ENCODE results near the gene ARHGAP26.

Gene ARHGAP26

DNA sequence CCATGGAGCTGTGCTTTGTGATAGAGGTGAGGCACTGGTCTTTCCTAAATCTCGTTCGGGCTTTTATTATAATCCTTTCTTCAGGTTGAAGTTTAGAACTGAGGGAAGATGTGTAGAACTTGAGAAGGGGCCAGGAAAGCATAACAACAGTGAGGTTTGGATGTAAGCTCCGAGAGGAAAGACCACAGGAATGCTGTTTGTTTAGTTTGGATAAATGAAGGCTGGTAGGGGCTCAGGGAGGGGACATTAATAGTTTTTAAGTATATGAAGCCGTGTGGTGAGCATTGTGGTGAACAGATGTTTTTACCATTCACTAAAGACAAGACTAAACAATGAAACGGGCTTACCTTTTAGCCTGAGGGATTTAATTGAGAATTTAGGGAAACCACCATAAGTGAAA, 130.8 kb downstream of the ARHGAP26 start:
- no peak for DNase-seq (ENCODE audit: low read depth in 4 of 4, low spot score in 1 of 4)

DNA sequence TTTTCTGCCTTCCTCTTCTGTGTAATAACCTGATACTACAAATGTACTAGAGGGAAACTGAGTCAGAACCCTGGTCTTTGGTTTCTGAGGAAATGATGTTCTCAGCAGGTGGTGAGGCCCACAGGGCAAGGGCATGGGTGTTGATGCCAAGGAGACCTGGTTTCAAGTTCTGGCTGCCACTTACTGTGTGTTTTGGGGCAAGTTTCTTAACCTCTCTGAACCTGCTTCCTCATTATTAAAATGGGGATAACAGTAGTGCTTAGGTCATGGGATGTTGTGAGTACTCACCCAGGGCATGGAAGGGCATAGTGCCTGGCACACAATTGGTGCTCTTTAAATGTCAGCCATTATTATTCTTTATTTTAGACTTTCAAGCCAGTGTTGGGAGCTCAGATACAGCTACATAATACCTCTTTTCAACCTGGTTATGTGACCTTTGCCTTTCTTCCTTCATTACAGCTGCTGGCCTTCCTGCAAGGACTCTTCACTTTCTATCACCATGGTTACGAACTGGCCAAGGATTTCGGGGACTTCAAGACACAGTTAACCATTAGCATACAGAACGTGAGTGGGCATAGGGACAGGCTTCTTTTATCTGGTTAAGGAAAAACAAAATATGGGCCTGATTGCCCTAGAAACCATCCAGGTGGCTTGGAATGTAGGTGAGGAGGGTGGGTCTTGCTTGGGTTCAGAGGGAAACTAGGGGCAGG, 131.5 kb downstream of the ARHGAP26 start:
- no peak for DNase-seq (ENCODE audit: low read depth in 4 of 4, low spot score in 1 of 4)

DNA sequence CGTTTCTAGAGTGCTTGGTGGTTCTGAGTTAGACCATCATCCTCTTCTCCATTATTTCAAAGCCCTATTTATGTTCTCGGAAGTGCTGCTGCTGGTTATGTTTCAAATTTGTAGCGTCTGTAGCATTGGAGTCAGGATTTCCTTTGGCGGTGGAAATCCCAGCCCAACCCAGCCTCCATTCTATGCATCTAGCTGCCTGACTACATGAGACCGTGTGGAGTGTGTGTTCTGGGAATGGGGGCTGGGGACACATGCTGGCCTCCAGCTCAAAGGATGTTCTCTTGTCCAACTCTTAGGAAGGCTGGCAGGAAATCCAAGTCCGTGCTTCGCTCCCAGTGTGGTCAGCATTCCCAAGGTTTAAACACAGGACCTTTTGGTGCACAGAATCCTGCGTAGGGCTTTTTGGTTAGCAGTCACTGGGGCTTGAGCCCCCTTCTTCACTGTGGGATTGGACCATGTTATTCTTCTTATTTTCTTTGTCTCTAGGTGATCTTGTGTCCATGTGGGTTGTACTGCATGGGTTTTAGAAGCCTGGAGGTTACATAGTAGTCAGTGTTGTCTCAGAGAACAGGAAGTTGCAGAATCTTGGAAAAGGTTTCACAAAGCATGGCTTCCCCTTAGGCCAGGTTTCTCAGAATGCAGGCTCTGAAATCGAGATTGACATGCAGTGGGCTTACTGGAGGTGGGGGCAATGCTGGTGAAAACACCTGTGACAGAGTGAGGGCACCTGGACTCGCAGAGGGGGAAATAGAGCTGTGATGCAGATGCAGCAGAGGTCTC, 132.2 kb downstream of the ARHGAP26 start:
- no peak for DNase-seq (ENCODE audit: low read depth in 4 of 4, low spot score in 1 of 4)

DNA sequence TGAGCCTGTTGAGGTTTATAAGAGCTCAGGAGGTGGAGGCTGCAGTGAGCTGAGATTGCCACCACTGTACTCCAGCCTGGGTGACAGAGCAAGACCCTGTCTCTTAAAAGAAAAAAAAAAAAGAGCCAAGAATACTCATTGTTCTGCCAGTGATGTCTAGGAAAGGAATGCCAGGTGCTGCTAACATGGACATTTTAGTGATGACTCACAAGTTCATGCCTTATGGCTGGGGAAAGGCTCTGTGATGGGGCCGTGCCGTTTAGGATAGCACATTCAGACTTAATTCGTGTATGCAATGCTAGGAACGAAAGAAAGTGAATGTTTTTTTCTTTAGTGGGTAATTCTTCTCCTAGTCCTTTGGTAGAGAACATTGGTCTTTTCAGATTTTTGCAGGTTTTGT, 134.2 kb downstream of the ARHGAP26 start:
- DNase-seq (ENCODE audit: low read depth in 4 of 4, low spot score in 1 of 4) = no peak

DNA sequence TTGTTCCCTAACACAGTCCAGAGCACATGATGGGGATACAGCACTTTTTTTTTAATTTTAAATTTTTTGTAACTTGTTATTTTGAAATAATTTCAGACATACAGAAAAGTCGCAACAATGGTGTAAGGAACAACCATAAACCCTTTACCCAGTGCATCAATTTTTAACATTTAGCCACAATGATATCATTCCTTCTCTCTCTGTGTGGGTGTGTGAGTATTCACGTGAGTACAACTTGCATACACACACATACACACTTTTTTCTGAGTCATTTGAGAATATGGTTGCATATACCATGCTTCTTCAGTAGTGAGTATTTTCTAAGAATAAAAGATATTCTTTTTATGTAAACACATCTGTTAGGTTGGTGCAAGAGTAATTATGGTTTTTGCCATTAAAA, 135.2 kb downstream of the ARHGAP26 start:
- DNase-seq (ENCODE audit: low read depth in 4 of 4, low spot score in 1 of 4) = no peak

DNA sequence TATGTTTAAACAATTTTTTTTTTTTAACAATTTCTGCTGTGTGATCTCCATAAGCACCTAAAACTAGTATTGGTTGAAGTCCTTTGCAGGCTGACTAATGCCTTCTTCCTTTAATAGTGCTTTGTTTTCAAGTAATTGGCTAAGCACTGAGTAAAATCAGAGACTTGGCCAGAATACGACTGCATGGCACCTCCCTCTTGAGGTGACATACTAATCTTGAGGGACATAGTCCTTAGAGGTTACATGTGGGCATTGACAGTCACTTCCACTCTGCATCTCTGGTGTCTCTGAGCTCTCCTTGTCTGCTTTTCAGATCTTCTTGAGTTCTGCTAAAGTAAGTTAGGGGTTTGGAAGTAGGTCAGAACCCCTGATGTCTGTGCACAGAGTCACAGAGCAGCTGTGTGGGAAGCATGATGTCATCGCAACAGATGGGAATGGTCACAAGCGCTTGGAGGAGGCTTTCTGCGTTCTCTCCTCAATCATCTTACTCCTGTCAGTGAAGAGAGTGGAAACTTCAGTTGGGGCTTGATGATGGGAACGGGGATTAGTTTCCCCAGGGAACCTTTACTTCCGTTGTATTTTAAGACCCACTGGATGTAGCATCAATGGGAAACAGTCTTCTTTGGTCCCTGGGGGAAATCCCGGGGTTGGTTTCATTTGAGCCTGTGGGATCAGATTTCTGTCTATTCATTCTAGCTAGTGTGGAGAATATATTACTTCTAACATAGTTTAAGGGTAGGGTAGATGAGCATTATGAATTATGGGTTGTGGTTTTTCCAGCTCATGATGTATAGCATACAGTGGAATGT, 136.9 kb downstream of the ARHGAP26 start:
- DNase-seq (ENCODE audit: low read depth in 4 of 4, low spot score in 1 of 4) = no peak

DNA sequence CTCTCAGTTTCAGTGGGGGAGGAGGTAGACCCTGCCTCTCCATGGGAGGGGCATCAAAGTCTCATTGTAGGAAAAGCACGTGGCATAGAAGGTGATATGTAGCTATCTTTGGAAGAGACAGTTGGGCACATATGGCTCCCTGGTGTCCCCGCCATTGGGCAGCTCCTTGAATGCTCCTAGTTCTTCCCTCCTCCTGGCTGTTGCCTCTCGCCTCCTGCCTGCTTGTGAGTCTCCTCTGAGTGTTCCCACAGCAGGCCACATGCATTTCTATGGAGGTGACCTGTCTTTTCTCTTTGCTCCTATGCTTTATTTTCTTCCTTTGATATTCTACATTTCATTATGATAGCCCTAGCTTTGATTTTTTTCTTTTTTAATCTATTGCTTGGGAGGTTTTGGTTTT, 138.5 kb downstream of the ARHGAP26 start:
- DNase-seq (ENCODE audit: low read depth in 4 of 4, low spot score in 1 of 4) = no peak

DNA sequence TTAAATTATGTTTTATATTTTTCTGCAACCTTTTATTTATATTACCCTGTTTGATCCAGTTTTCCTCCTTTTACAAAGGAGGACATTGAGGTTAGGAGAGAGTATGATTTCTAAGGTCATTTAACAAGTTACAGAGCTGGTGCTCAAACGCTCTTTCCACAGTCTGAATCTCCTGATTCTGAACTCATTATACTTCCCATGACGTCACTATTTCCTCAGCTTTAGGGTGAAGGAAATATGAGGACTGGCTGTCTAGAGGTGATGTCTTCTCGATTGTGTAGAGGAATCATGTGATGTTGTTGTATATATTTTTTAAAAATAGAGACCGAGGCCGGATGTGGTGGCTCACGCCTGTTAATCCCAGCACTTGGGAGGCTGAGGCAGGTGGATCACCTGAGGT, 140.0 kb downstream of the ARHGAP26 start:
- no peak for DNase-seq (ENCODE audit: low read depth in 4 of 4, low spot score in 1 of 4)

DNA sequence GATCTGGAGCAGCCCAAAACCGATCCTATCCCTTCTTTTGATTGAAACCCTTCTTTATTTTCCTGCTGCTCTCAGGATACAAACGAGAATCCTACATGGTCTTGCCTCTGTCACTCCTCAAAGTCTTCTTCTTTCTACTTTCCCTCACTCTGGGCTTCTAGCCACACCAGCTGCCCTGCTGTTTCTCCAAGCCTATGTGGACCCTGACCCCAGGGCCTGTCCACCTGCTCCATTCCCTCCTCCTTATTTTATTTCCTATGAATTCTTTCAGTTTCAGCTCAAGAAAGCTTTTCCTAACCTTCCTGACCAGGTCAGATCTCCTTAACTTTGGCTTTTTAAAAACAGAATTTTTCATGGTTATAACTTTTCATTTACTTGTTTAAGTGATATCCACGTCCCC, 141.0 kb downstream of the ARHGAP26 start:
- DNase-seq (ENCODE audit: low read depth in 4 of 4, low spot score in 1 of 4) = no peak

DNA sequence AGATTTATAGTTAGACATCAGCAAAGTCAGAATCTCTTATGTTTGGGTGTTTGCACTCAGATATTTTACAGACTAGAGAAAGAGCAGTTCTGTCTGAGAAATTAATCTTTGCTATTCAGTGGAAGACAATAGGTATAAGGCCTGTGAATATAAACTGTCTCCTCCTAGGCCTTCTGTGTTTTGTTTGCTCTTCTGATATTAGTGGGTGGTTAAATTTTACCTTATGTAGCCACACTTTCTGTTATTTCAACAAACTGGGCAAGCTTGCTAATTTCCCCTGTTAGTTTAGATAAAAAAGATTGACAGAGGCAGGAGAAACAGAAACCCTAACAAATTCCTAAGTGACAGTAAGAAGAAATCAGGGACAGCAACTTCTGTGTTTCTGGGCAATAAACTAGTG, 141.6 kb downstream of the ARHGAP26 start:
- no peak for DNase-seq (ENCODE audit: low read depth in 4 of 4, low spot score in 1 of 4)

DNA sequence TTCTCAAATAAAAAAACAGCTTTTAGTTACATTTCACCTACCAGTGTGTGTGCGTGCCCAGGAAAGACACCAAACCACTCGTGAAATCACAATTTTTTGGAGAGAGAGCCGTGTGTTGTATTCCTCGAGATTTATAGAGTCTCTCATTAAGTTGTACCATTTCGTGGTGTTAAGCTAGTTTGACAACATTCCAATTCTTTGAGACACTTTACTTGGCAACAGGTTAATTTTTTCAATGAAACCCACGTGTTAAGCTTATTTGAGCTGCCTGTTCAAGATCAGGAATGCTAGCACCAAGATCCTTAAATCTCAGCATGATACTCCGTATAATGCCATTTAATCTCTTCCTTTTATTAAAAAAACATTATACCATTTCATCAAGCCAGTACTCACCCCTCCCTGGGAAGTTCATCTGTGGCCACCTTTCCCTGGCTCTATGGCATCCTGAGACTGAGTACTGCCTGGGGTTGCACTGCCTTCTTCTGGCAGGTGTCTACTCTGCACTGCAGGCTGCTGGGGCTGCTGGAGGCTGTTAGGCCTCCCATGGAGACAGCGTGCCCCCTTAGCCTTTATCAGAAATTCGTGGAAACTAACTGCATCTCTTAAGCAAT, 143.7 kb downstream of the ARHGAP26 start:
- DNase-seq (ENCODE audit: low read depth in 4 of 4, low spot score in 1 of 4) = no peak

DNA sequence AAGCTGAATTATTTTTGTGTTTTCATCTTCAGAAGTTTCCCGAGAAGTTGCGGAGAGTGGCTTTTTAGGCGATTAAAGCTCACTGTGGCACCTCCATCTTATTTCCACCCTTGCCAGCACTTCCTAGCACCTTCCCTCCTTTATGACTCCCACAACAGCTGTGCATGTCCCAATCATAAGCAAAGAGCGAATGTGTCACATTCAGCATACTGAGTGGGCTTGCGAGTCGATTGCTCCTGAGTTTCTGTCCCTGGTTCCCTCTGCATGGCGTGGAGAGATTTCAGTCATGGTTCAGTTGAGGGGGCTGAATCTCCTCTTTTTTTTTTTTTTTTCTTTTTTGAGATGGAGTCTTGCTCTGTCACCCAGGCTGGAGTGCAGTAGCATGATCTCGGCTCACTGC, 144.9 kb downstream of the ARHGAP26 start:
- DNase-seq (ENCODE audit: low read depth in 4 of 4, low spot score in 1 of 4) = no peak

DNA sequence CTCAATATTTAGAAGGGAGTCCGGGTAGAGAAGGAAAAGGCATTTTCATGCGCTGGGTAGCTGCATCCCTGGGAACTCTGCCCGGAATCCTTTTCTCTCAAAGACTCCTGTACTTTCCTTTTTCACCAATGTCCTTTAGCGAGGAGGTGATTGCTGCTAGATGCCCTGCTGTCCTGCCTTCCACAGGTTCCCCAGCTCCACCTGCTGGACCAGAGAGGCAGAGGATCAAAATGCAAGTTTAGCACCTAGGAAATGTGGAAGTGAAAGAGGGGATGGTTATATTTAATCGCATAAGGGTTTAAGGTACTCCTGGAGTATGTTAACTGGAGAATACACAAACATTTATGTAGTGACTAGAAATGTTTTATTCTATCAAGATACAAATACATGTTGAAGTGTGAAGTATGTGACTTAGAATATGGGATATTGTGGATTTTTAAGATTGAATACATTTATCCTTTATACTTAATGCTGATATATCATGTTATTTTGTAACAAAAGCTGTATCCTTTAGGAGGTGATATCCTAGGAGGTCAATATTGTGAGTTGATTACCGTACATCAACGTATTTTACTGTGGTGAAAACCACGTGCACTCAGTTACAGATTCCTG, 145.7 kb downstream of the ARHGAP26 start:
- no peak for DNase-seq (ENCODE audit: low read depth in 4 of 4, low spot score in 1 of 4)

DNA sequence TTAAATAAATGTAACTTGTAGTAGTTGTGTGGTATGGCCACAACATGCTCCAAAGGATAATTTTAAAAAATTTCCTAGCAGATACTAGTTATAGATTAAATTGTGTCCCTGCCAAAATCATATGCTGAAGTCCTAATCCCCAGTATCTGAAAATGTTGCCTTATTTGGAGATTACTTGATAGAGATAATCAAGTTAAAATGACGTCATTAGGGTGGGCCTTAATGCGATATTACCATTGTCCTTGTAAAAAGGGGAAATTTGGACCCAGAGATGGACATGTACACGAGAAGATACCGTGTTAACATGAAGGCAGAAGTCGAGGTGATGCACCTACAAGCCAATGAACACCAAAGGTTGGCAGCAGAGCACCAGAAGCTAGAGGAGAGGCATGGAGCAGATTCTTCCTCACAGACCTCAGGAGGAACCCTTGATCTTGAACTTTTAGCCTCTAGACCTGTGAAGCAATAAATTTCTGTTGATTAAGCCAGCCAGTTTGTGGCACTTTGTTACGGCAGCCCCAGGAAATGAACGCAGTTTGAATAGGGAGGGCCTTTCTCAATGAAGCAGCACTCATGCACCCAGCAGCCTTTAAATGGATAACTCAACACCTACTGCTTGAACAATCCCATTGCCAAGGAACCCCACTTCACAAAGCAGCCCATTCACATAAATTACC, 148.9 kb downstream of the ARHGAP26 start:
- DNase-seq (ENCODE audit: low read depth in 4 of 4, low spot score in 1 of 4) = no peak

DNA sequence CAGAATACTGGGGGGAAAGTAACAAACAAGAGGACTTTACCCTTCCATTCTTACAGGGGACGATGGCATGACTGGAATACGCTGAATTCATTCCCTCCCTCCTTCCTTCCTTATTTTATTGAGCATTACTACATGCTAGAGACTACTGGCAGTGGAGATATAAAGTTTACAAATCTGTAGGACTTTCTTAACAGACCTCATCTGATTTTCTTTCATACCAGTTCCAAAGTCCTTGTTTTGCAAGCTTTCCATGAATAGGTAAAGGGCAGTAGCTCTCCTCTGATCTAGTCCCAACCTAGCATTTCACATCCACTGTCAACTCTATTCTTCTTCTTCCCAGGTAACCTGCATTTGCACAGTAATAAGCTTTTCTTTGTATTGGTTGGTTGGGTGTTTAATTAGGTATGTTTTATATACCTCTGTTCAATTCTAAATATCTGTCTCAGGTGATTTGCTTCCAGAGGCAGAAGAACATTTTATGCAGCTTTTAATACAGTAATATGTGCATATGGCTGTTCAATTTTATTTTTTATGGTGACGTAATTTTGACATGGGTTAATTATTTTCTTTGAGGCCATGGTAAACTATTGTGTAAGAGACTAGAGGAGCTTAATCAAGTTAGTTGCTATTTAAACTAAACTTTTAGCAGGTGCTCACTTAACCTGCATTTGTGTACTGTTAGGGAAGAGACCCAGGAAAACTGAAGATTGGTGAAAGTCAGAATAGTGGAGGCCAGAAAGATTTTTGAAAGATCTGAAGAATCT, 150.9 kb downstream of the ARHGAP26 start:
- no peak for DNase-seq (ENCODE audit: low read depth in 4 of 4, low spot score in 1 of 4)

DNA sequence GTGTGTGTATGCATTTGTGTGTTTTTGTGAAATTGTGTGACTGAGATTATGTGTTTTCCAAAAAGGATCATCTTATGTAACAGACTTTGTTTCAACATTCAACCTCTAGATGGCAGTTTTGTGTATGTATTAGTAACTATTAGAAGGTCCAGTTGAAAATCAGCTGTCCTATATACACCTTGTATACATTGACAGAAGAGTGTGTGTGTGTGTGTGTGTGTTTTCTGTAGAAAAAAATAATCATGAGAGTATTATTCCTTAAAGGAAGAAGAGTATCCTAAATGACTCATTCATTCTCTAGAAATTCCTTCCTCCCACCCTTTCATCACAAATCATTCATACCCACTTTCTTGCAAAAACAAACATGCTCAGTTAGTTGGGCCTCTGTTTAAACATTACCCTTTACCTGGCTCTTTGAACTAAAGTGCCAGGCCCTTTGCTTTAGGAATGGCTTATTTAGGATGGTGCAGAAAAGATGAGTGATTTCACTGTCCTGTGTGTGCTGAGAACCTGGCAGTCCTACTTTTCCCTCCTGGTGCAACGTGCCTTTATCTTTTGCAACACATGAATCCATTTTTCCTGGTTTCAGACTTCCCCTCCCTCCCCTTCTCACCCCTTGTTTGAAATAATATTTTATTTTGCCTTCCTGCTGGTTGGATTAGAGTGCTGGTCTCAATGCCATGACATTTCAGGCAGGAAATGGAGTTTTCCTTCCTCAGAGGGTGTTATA, 152.2 kb downstream of the ARHGAP26 start:
- no peak for DNase-seq (ENCODE audit: low read depth in 4 of 4, low spot score in 1 of 4)

DNA sequence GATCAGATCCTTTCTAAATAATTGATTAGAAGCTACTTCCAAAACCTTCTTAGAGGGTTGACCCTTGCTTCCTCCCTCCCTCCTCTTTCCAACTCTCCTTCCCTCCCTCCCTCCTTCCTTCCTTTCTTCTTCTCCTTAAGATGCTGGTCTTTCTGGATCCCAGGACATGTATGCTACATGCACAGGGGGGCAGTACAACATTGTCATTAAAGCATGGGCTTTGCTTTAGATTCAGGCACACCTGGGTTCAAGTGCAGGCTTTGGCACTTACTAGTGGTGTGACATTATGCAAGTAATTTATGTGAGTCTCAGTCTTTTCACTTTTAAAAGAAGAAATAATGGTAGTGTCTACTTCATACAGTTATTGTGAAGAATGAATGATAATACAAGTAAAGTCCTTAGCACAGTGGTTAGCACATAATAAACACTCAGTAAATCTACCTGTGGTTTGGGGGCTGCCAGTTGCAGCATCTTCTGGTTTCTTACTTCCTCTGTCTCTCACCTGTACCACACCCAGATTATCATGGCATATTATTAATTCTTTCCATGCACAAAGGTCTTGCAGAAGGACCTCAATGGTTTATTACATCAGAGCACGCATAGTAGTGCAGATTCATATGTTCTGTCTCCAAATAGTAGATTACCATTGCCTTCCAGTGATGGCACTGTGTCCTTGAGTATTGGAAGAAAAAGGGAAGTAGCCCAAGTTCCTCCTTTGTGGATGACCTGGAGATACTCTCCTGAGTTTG, 154.1 kb downstream of the ARHGAP26 start:
- no peak for DNase-seq (ENCODE audit: low read depth in 4 of 4, low spot score in 1 of 4)

DNA sequence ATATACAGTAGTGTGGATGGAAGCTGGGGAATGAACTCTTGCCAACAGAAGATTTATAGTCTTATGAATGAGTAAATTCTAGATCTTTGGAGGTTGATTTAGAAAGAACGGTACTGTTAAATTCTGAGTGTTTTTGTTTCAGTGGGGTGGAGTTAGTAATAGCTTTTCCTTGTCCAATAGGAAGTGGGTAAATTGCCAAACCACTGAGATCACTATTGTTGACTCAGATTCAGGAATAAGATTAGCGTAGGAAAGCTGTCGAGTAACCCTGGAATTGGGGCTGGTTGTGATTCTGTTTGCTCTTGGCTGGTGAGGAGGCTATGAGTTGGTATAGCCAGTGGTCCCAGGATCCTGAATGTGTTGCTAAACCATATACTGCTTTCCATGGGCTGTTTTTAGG, 155.6 kb downstream of the ARHGAP26 start:
- no peak for DNase-seq (ENCODE audit: low read depth in 4 of 4, low spot score in 1 of 4)
